ENCODE results near the gene ADH4.
"Not testable (repeated sequence)": the region's sequence is repeated elsewhere in the genome, so short reads cannot be mapped to it uniquely, and the experiment has no call there.

The ADH4 gene

GRCh38 chr4:99134586-99134985, 9.5 kb downstream of the ADH4 start:
- no peak for DNase-seq (ENCODE audit: low spot score)

GRCh38 chr4:99131378-99131777, 12.7 kb downstream of the ADH4 start:
- DNase-seq (ENCODE audit: low spot score), result no peak

GRCh38 chr4:99126376-99126775, 17.7 kb downstream of the ADH4 start:
- DNase-seq (ENCODE audit: low spot score), result no peak

GRCh38 chr4:99121008-99121407, 23.1 kb downstream of the ADH4 start:
- no peak for DNase-seq (ENCODE audit: low spot score)

GRCh38 chr4:99120501-99120900, 23.6 kb downstream of the ADH4 start:
- DNase-seq (ENCODE audit: low spot score), result no peak

- no peak for DNase-seq (ENCODE audit: low spot score)
These were observed 26.0 kb downstream of the ADH4 start for GRCh38 chr4:99117876-99118693.

- not testable (repeated sequence) for DNase-seq (ENCODE audit: low spot score)
These were observed 26.8 kb downstream of the ADH4 start for GRCh38 chr4:99117122-99117841.

GRCh38 chr4:99109286-99109685, 34.8 kb downstream of the ADH4 start:
- not testable (repeated sequence) for DNase-seq (ENCODE audit: low spot score)

- DNase-seq (ENCODE audit: low spot score), result no peak
These were observed 39.9 kb downstream of the ADH4 start for GRCh38 chr4:99104153-99104552.

- no peak for DNase-seq (ENCODE audit: low spot score)
These were observed 40.9 kb downstream of the ADH4 start for GRCh38 chr4:99103166-99103565.

- DNase-seq (ENCODE audit: low spot score), result no peak
These were observed 41.5 kb downstream of the ADH4 start for GRCh38 chr4:99102634-99103033.

- no peak for DNase-seq (ENCODE audit: low spot score)
These were observed 43.2 kb downstream of the ADH4 start for GRCh38 chr4:99100876-99101275.

- DNase-seq (ENCODE audit: low spot score), result not testable (repeated sequence)
These were observed 44.3 kb downstream of the ADH4 start for GRCh38 chr4:99099814-99100213.

- DNase-seq (ENCODE audit: low spot score), result no peak
These were observed 44.8 kb downstream of the ADH4 start for GRCh38 chr4:99099311-99099710.

GRCh38 chr4:99091841-99092240, 52.3 kb downstream of the ADH4 start:
- DNase-seq (ENCODE audit: low spot score), result not testable (repeated sequence)

- DNase-seq (ENCODE audit: low spot score), result no peak
These were observed 52.9 kb downstream of the ADH4 start for GRCh38 chr4:99091216-99091575.

GRCh38 chr4:99090481-99091215, 53.4 kb downstream of the ADH4 start:
- DNase-seq (ENCODE audit: low spot score), result no peak

- DNase-seq (ENCODE audit: low spot score), result peak; percentile 91
These were observed 55.4 kb downstream of the ADH4 start, which contains the start of gene ADH5 for GRCh38 chr4:99088481-99089365. Gene ADH5, minus strand, starts transcription at chr4:99088788. Its CDS starts 88 bp downstream, at chr4:99088700.

GRCh38 chr4:99088023-99088449, 56.1 kb downstream of the ADH4 start:
- DNase-seq (ENCODE audit: low spot score), result peak; percentile 70

GRCh38 chr4:99084595-99084994, 59.5 kb downstream of the ADH4 start:
- no peak for DNase-seq (ENCODE audit: low spot score)

GRCh38 chr4:99082192-99082591, 61.9 kb downstream of the ADH4 start:
- DNase-seq (ENCODE audit: low spot score), result no peak

GRCh38 chr4:99080869-99081268, 63.2 kb downstream of the ADH4 start:
- DNase-seq (ENCODE audit: low spot score), result not testable (repeated sequence)

Measured in Ammon's horn (tissue), 1 donor.